HepG2 (cell line): Measurements from ENCODE around the gene ABCG5. TPM values are rescaled to one million over a fixed set of nuclear protein-coding genes. Genes with fewer than 3 reads are reported as not detected.
A peak's percentile ranks its signal among the peaks of the same experiment; 100 is the strongest.

Experiments
- BCLAF1 ChIP-seq: fragments of 450-650 bp; IDR thresholded peaks from 2 replicates; pipeline ENCODE4 v1.6.1; 2017; ENCODE audit warnings: mild to moderate bottlenecking
- MYNN ChIP-seq: sonication (generic); formaldehyde crosslinking; IDR thresholded peaks from 2 replicates; pipeline ENCODE4 v1.4.0; 2020; ENCODE audit warnings: mild to moderate bottlenecking, low read depth, missing genetic modification reagents
- NFYC ChIP-seq: IDR thresholded peaks from 2 replicates; pipeline ENCODE4 v1.6.1; 2016; ENCODE audit warnings: missing genetic modification reagents, missing compliant biosample characterization
- NR2F6 ChIP-seq, 2 experiments: IDR thresholded peaks; 2 replicates each; pipeline ENCODE4 v1.6.1; 2016; ENCODE audit warnings: antibody characterized with exemption in 1 of 2, mild to moderate bottlenecking in 1 of 2
- PAF1 ChIP-seq: IDR thresholded peaks from 2 replicates; pipeline ENCODE4 v1.6.1; 2016; ENCODE audit warnings: missing genetic modification reagents, missing compliant biosample characterization
- RCOR2 ChIP-seq: IDR thresholded peaks from 2 replicates; pipeline ENCODE4 v1.6.1; 2016; ENCODE audit warnings: missing biosample characterization, missing genetic modification reagents
- XRCC5 ChIP-seq: fragments of 200-400 bp; formaldehyde crosslinking; optimal IDR thresholded peaks from 2 replicates; pipeline ENCODE3; 2017; ENCODE audit warnings: mild to moderate bottlenecking, low read length
- ZNF446 ChIP-seq: sonication (generic); formaldehyde crosslinking; IDR thresholded peaks from 2 replicates; pipeline ENCODE4 v1.5.0; 2020; ENCODE audit warnings: mild to moderate bottlenecking, missing genetic modification reagents
- ZNF674 ChIP-seq: sonication (generic); formaldehyde crosslinking; IDR thresholded peaks from 2 replicates; pipeline ENCODE4 v1.5.0; 2020; ENCODE audit warnings: low read depth, mild to moderate bottlenecking, missing genetic modification reagents
- ZNF709 ChIP-seq: sonication (generic); formaldehyde crosslinking; IDR thresholded peaks from 2 replicates; pipeline ENCODE4 v1.5.0; 2020; ENCODE audit warnings: mild to moderate bottlenecking, missing genetic modification reagents
- ZNF724P ChIP-seq: sonication (generic); formaldehyde crosslinking; IDR thresholded peaks from 2 replicates; pipeline ENCODE4 v1.8.0; 2022; ENCODE audit warnings: missing genetic modification reagents, borderline replicate concordance
- ZNF776 ChIP-seq: sonication (generic); formaldehyde crosslinking; IDR thresholded peaks from 2 replicates; pipeline ENCODE4 v1.4.0; 2020; ENCODE audit warnings: mild to moderate bottlenecking, missing genetic modification reagents
- polyA plus RNA-seq, 8 experiments: library from polyadenylated mRNA; depleted of rRNA in 3 of 8; stranded (reverse) in 7 of 8; unstranded in 1 of 8; fragments of >200 nt; fragmentation: Illumina TruSeq in 4 of 8; extraction: Trizol in 4 of 8; gene quantifications; 2 replicates each; pipeline versions ENCODE4 v1.2.1 to v1.2.3, GENCODE V29; 2011 to 2016; ENCODE audit warnings: low read depth in 4 of 8, missing spikeins in 1 of 8, mixed read lengths in 1 of 8; ENCODE audit not compliant: insufficient read depth in 1 of 8
- total RNA-seq, 5 experiments: library from RNA; depleted of rRNA; stranded (reverse); fragments of >200 nt; fragmentation: Illumina TruSeq; extraction: Trizol; gene quantifications; 2 replicates each; pipeline ENCODE4 v1.2.3, GENCODE V29; 2016; ENCODE audit warnings: low read depth in 1 of 5
- TF ChIP-seq, protein P1 (sequence below): sonication (generic); formaldehyde crosslinking; IDR thresholded peaks from 2 replicates; pipeline ENCODE4 v1.4.0; 2020; ENCODE audit warnings: missing genetic modification reagents
- TF ChIP-seq, protein P2 (sequence below), 2 experiments: IDR thresholded peaks; 2 replicates each; pipeline ENCODE4 v1.6.1; 2011 to 2012; ENCODE audit warnings: low read length in 2 of 2, borderline replicate concordance in 1 of 2, low read depth in 1 of 2, mild to moderate bottlenecking in 1 of 2, moderate library complexity in 1 of 2
- TF ChIP-seq, protein P3 (sequence below): sonication (generic); formaldehyde crosslinking; IDR thresholded peaks from 2 replicates; pipeline ENCODE4 v1.4.0; 2020; ENCODE audit warnings: missing genetic modification reagents
- TF ChIP-seq, protein P4 (sequence below): sonication (generic); formaldehyde crosslinking; IDR thresholded peaks from 2 replicates; pipeline ENCODE4; 2020; ENCODE audit warnings: missing genetic modification reagents, mild to moderate bottlenecking, borderline replicate concordance
- TF ChIP-seq, protein P5 (sequence below): sonication (generic); formaldehyde crosslinking; IDR thresholded peaks from 2 replicates; pipeline ENCODE4 v1.5.0; 2020; ENCODE audit warnings: missing genetic modification reagents

ABCG5 gene
- total and polyA plus RNA-seq, 2 of the 13 experiments (the other 11 are each of a cell fraction or from before 2014, with no cell fraction given) = 15.1 to 39.0 TPM

DNA sequence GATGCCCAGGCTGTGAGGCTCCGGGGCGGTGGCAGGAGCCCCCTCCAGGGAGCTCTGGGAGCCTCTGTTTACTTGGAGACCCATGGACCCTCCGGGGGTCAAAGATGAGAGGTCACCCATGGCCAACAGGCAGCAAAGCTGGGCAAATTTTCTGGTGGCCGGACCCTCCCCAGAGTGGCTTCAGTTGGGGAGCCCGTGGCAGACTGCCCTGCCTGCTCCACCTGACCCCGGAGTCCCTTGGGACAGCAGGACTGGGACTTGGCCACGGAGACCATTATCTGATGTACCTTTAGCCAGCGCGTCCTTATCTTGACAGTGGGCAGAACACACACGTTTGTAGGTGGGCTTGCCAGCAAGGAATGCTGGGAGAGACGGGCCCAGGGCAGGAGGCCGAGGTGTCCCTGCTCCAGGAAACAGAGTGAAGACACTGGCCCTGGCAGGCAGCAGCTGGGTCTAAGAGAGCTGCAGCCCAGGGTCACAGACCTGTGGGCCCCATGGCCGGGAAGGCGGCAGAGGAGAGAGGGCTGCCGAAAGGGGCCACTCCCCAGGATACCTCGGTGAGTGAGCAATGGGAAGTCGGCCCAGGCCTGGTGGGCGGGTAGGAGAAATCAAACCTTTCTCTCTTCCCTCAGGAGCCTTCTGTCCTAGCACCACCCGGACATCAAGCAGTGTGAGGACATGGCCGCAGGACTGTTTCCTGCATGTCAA is at the start of gene ABCG5, which contains the start of gene ABCG8 (continued):
- TF ChIP-seq, protein P1, sequence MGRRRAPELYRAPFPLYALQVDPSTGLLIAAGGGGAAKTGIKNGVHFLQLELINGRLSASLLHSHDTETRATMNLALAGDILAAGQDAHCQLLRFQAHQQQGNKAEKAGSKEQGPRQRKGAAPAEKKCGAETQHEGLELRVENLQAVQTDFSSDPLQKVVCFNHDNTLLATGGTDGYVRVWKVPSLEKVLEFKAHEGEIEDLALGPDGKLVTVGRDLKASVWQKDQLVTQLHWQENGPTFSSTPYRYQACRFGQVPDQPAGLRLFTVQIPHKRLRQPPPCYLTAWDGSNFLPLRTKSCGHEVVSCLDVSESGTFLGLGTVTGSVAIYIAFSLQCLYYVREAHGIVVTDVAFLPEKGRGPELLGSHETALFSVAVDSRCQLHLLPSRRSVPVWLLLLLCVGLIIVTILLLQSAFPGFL (CRISPR knock-in tag) = no peak
- TF ChIP-seq ZNF709 (CRISPR knock-in tag) (peak; percentile 83), ZNF674 (CRISPR knock-in tag) (no peak), NR2F6 (IDR thresholded peaks at IDR 0.05) (peak; percentile 72), NR2F6 (CRISPR knock-in tag; IDR thresholded peaks at IDR 0.05) (peak; percentile 43; the same call in 1 of the 2 replicates), ZNF724P (no peak), NFYC (CRISPR knock-in tag) (no peak), MYNN (CRISPR knock-in tag) (no peak), XRCC5 (peak; percentile 85), PAF1 (no peak), RCOR2 (CRISPR knock-in tag) (no peak), ZNF446 (CRISPR knock-in tag) (peak; percentile 86; the same call in 1 of the 2 replicates), ZNF776 (CRISPR knock-in tag) (no peak), BCLAF1 (no peak)
- TF ChIP-seq, protein P2, sequence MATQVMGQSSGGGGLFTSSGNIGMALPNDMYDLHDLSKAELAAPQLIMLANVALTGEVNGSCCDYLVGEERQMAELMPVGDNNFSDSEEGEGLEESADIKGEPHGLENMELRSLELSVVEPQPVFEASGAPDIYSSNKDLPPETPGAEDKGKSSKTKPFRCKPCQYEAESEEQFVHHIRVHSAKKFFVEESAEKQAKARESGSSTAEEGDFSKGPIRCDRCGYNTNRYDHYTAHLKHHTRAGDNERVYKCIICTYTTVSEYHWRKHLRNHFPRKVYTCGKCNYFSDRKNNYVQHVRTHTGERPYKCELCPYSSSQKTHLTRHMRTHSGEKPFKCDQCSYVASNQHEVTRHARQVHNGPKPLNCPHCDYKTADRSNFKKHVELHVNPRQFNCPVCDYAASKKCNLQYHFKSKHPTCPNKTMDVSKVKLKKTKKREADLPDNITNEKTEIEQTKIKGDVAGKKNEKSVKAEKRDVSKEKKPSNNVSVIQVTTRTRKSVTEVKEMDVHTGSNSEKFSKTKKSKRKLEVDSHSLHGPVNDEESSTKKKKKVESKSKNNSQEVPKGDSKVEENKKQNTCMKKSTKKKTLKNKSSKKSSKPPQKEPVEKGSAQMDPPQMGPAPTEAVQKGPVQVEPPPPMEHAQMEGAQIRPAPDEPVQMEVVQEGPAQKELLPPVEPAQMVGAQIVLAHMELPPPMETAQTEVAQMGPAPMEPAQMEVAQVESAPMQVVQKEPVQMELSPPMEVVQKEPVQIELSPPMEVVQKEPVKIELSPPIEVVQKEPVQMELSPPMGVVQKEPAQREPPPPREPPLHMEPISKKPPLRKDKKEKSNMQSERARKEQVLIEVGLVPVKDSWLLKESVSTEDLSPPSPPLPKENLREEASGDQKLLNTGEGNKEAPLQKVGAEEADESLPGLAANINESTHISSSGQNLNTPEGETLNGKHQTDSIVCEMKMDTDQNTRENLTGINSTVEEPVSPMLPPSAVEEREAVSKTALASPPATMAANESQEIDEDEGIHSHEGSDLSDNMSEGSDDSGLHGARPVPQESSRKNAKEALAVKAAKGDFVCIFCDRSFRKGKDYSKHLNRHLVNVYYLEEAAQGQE (IDR thresholded peaks at IDR 0.05; ENCODE audit: borderline replicate concordance in 1 of 2, low read depth in 1 of 2, low read length in 2 of 2) = no peak
- TF ChIP-seq, protein P3, sequence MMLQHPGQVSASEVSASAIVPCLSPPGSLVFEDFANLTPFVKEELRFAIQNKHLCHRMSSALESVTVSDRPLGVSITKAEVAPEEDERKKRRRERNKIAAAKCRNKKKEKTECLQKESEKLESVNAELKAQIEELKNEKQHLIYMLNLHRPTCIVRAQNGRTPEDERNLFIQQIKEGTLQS (CRISPR knock-in tag) = no peak
- TF ChIP-seq, protein P4, sequence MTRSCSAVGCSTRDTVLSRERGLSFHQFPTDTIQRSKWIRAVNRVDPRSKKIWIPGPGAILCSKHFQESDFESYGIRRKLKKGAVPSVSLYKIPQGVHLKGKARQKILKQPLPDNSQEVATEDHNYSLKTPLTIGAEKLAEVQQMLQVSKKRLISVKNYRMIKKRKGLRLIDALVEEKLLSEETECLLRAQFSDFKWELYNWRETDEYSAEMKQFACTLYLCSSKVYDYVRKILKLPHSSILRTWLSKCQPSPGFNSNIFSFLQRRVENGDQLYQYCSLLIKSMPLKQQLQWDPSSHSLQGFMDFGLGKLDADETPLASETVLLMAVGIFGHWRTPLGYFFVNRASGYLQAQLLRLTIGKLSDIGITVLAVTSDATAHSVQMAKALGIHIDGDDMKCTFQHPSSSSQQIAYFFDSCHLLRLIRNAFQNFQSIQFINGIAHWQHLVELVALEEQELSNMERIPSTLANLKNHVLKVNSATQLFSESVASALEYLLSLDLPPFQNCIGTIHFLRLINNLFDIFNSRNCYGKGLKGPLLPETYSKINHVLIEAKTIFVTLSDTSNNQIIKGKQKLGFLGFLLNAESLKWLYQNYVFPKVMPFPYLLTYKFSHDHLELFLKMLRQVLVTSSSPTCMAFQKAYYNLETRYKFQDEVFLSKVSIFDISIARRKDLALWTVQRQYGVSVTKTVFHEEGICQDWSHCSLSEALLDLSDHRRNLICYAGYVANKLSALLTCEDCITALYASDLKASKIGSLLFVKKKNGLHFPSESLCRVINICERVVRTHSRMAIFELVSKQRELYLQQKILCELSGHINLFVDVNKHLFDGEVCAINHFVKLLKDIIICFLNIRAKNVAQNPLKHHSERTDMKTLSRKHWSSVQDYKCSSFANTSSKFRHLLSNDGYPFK = peak; percentile 64
- TF ChIP-seq, protein P5, sequence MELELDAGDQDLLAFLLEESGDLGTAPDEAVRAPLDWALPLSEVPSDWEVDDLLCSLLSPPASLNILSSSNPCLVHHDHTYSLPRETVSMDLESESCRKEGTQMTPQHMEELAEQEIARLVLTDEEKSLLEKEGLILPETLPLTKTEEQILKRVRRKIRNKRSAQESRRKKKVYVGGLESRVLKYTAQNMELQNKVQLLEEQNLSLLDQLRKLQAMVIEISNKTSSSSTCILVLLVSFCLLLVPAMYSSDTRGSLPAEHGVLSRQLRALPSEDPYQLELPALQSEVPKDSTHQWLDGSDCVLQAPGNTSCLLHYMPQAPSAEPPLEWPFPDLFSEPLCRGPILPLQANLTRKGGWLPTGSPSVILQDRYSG (CRISPR knock-in tag) = no peak
